ENCODE results near the gene TMEM117.

Gene TMEM117

DNA sequence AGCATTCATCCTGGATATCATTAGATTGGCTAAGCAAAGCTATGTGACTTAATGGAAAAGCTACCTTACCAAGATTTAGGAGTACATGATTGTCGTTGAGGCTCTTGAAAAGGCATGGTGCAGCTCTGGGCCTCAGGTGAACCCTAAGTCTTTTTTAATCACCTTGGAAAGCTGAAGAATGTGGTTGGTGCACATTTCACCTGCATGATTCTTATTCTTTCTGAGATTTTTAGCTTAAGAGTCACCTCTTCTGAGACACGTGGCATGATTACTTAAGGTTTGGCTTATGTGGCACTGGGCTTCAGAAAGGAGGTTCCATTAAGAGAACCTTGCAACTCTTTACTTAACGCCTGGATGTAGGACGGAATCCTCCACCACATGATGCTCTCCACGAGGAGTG, 498.5 kb downstream of the TMEM117 start:
- no peak for TF ChIP-seq ZNF70 (CRISPR knock-in tag; IDR thresholded peaks at IDR 0.05)
- no peak for TF ChIP-seq ZFP3 (CRISPR knock-in tag; IDR thresholded peaks at IDR 0.05)
- no peak for TF ChIP-seq ISL1 (CRISPR knock-in tag; IDR thresholded peaks at IDR 0.05)
- TF ChIP-seq TCF4 (CRISPR knock-in tag; IDR thresholded peaks at IDR 0.05; ENCODE audit: borderline replicate concordance) = no peak
- TF ChIP-seq ESRRG (CRISPR knock-in tag; IDR thresholded peaks at IDR 0.05) = no peak
- TF ChIP-seq, protein P1, sequence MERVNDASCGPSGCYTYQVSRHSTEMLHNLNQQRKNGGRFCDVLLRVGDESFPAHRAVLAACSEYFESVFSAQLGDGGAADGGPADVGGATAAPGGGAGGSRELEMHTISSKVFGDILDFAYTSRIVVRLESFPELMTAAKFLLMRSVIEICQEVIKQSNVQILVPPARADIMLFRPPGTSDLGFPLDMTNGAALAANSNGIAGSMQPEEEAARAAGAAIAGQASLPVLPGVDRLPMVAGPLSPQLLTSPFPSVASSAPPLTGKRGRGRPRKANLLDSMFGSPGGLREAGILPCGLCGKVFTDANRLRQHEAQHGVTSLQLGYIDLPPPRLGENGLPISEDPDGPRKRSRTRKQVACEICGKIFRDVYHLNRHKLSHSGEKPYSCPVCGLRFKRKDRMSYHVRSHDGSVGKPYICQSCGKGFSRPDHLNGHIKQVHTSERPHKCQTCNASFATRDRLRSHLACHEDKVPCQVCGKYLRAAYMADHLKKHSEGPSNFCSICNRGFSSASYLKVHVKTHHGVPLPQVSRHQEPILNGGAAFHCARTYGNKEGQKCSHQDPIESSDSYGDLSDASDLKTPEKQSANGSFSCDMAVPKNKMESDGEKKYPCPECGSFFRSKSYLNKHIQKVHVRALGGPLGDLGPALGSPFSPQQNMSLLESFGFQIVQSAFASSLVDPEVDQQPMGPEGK (CRISPR knock-in tag; IDR thresholded peaks at IDR 0.05; ENCODE audit: borderline replicate concordance) = no peak
- TF ChIP-seq ZC3H10 (CRISPR knock-in tag; IDR thresholded peaks at IDR 0.05) = no peak
- TF ChIP-seq SNAI2 (CRISPR knock-in tag; IDR thresholded peaks at IDR 0.05) = no peak
- no peak for TF ChIP-seq CSDC2 (CRISPR knock-in tag; IDR thresholded peaks at IDR 0.05)
- TF ChIP-seq, protein P2, sequence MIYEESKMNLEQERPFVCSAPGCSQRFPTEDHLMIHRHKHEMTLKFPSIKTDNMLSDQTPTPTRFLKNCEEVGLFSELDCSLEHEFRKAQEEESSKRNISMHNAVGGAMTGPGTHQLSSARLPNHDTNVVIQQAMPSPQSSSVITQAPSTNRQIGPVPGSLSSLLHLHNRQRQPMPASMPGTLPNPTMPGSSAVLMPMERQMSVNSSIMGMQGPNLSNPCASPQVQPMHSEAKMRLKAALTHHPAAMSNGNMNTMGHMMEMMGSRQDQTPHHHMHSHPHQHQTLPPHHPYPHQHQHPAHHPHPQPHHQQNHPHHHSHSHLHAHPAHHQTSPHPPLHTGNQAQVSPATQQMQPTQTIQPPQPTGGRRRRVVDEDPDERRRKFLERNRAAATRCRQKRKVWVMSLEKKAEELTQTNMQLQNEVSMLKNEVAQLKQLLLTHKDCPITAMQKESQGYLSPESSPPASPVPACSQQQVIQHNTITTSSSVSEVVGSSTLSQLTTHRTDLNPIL (CRISPR knock-in tag; IDR thresholded peaks at IDR 0.05; ENCODE audit: low read depth) = no peak
- no peak for TF ChIP-seq GLIS3 (CRISPR knock-in tag; IDR thresholded peaks at IDR 0.05)
- no peak for TF ChIP-seq ZNF8 (CRISPR knock-in tag; IDR thresholded peaks at IDR 0.05)
- TF ChIP-seq, protein P3, sequence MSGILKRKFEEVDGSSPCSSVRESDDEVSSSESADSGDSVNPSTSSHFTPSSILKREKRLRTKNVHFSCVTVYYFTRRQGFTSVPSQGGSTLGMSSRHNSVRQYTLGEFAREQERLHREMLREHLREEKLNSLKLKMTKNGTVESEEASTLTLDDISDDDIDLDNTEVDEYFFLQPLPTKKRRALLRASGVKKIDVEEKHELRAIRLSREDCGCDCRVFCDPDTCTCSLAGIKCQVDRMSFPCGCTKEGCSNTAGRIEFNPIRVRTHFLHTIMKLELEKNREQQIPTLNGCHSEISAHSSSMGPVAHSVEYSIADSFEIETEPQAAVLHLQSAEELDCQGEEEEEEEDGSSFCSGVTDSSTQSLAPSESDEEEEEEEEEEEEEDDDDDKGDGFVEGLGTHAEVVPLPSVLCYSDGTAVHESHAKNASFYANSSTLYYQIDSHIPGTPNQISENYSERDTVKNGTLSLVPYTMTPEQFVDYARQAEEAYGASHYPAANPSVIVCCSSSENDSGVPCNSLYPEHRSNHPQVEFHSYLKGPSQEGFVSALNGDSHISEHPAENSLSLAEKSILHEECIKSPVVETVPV (CRISPR knock-in tag; IDR thresholded peaks at IDR 0.05) = no peak
- TF ChIP-seq OSR1 (CRISPR knock-in tag; IDR thresholded peaks at IDR 0.05) = no peak
- no peak for TF ChIP-seq PPARA (CRISPR knock-in tag; IDR thresholded peaks at IDR 0.05; ENCODE audit: borderline replicate concordance)
- no peak for TF ChIP-seq TOX (CRISPR knock-in tag; IDR thresholded peaks at IDR 0.05; ENCODE audit: borderline replicate concordance)
- TF ChIP-seq, protein P4, sequence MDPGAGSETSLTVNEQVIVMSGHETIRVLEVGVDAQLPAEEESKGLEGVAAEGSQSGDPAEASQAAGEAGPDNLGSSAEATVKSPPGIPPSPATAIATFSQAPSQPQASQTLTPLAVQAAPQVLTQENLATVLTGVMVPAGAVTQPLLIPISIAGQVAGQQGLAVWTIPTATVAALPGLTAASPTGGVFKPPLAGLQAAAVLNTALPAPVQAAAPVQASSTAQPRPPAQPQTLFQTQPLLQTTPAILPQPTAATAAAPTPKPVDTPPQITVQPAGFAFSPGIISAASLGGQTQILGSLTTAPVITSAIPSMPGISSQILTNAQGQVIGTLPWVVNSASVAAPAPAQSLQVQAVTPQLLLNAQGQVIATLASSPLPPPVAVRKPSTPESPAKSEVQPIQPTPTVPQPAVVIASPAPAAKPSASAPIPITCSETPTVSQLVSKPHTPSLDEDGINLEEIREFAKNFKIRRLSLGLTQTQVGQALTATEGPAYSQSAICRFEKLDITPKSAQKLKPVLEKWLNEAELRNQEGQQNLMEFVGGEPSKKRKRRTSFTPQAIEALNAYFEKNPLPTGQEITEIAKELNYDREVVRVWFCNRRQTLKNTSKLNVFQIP (CRISPR knock-in tag; IDR thresholded peaks at IDR 0.05; ENCODE audit: borderline replicate concordance, low read depth) = no peak
- no peak for TF ChIP-seq ARNTL (CRISPR knock-in tag; IDR thresholded peaks at IDR 0.05; ENCODE audit: borderline replicate concordance, low read depth)
- no peak for TF ChIP-seq ZNF565 (CRISPR knock-in tag; conservative IDR thresholded peaks at IDR 0.05; ENCODE audit: low read depth)
- TF ChIP-seq ZFP30 (CRISPR knock-in tag; IDR thresholded peaks at IDR 0.05) = no peak

DNA sequence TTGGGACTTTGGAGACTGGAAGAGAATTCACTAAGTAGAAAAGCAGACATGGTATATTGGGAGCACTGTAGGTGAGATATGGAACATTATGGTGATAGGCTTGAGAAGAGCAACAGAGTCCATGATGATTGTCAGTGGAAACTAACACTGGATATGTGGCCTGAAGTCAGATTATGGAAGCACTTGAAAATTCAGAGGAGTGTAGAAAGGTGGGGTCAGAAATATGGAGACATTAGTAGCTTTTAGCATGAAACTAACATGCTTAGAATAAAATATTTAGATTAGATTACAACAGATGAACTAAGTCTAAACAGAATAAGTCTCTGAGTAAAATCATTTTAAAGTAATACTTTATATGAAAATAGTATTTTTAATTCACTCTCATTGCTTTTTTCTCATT, 499.1 kb downstream of the TMEM117 start:
- TF ChIP-seq ZFP3 (CRISPR knock-in tag; IDR thresholded peaks at IDR 0.05) = no peak
- TF ChIP-seq, protein P2 (CRISPR knock-in tag; IDR thresholded peaks at IDR 0.05; ENCODE audit: low read depth) = no peak
- TF ChIP-seq ZNF565 (CRISPR knock-in tag; conservative IDR thresholded peaks at IDR 0.05; ENCODE audit: low read depth) = no peak
- no peak for TF ChIP-seq ARNTL (CRISPR knock-in tag; IDR thresholded peaks at IDR 0.05; ENCODE audit: borderline replicate concordance, low read depth)
- TF ChIP-seq PPARA (CRISPR knock-in tag; IDR thresholded peaks at IDR 0.05; ENCODE audit: borderline replicate concordance) = no peak
- TF ChIP-seq TCF4 (CRISPR knock-in tag; IDR thresholded peaks at IDR 0.05; ENCODE audit: borderline replicate concordance) = no peak
- TF ChIP-seq ZC3H10 (CRISPR knock-in tag; IDR thresholded peaks at IDR 0.05) = no peak
- TF ChIP-seq ISL1 (CRISPR knock-in tag; IDR thresholded peaks at IDR 0.05) = no peak
- no peak for TF ChIP-seq ZFP30 (CRISPR knock-in tag; IDR thresholded peaks at IDR 0.05)
- no peak for TF ChIP-seq SNAI2 (CRISPR knock-in tag; IDR thresholded peaks at IDR 0.05)
- no peak for ATAC-seq

More for the DNA sequence above, 498.5 kb downstream of the TMEM117 start:
- no peak for ATAC-seq

DNA sequence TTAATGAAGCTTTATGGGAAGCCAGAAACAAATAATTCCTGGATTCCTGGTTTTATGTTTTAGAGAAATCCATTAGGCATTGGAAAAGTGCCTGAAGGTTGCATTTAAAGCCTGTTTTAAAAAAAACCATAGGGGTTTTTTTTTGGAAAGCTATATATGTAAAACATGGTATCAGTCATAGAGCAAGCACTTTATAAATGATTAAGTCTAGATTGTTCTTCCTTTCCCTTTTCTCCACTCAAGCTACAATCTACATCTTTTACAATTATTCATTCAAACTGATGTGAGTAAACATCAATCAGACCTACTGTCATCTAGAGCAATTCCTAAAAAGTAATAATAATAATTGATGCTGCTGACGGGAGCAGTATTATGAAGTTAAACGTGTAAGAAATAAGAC, 500.7 kb downstream of the TMEM117 start:
- no peak for ATAC-seq
- TF ChIP-seq ZNF8 (CRISPR knock-in tag; IDR thresholded peaks at IDR 0.05) (no peak), ZFP3 (CRISPR knock-in tag; IDR thresholded peaks at IDR 0.05) (no peak), ESRRG (CRISPR knock-in tag; IDR thresholded peaks at IDR 0.05) (no peak), ZFP30 (CRISPR knock-in tag; IDR thresholded peaks at IDR 0.05) (no peak)
- TF ChIP-seq, protein P4 (CRISPR knock-in tag; IDR thresholded peaks at IDR 0.05; ENCODE audit: borderline replicate concordance, low read depth) = no peak
- TF ChIP-seq, protein P5, sequence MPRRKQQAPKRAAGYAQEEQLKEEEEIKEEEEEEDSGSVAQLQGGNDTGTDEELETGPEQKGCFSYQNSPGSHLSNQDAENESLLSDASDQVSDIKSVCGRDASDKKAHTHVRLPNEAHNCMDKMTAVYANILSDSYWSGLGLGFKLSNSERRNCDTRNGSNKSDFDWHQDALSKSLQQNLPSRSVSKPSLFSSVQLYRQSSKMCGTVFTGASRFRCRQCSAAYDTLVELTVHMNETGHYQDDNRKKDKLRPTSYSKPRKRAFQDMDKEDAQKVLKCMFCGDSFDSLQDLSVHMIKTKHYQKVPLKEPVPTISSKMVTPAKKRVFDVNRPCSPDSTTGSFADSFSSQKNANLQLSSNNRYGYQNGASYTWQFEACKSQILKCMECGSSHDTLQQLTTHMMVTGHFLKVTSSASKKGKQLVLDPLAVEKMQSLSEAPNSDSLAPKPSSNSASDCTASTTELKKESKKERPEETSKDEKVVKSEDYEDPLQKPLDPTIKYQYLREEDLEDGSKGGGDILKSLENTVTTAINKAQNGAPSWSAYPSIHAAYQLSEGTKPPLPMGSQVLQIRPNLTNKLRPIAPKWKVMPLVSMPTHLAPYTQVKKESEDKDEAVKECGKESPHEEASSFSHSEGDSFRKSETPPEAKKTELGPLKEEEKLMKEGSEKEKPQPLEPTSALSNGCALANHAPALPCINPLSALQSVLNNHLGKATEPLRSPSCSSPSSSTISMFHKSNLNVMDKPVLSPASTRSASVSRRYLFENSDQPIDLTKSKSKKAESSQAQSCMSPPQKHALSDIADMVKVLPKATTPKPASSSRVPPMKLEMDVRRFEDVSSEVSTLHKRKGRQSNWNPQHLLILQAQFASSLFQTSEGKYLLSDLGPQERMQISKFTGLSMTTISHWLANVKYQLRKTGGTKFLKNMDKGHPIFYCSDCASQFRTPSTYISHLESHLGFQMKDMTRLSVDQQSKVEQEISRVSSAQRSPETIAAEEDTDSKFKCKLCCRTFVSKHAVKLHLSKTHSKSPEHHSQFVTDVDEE (CRISPR knock-in tag; IDR thresholded peaks at IDR 0.05) = no peak

Data from SK-N-SH treated with all-trans-retinoic acid at 6 μM for 48 hours (cell line).